ENCODE data around the gene ZG16B. TPM values are rescaled to one million over a fixed set of nuclear protein-coding genes. Genes with fewer than 3 reads are reported as not detected.

ZG16B gene
- total RNA-seq, 1 experiment from 2014 or later = not detected

DNA sequence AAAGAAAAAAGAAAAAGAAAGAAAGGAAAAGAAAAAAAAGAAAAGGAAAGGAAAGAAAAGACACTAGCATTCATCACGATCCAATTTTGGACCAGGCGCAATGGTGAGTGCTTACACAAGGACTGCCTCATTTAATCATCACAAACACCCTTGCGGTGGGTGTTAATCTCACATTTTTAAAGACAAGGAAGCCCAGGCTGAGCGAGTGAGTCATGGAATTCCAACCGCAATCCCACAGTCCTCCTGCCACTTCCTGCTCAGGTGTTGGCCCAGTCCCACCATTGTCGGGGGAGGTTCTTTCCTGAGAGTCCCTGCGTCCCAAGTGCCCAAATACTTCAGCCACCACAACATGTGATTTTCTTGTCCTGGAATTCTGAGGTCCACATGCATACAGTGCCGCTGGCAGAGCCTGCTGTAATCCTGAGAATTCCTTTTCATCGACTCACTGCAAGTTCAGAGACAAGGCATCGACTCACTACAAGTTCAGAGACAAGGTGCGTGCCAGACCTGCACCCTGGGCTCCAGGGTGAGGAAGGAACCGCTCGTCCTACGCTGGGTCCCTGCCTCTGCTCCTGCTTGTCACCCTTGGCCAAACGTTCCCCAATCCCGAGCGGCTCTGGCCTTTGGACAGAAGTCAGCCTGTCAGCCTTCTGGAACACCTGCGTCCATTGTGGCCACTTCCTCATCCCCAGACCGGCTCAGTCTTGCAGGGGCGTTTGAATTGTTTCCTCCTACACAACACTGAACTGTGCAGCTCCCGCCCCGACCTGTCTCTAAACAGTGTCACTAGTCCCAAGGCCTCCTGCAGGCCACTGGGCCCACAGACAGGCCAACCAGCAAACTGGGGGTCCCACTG is 5.8 kb downstream of the ZG16B start:
- in situ Hi-C loops (cut with HindIII; ENCODE audit: low pct_unique_long_range_greater_than_20kb, low sequenced_read_pairs) = no loop called here
- peak; percentile 100 for DNase-seq (ENCODE audit: low read depth)

- in situ Hi-C loops (cut with HindIII; ENCODE audit: low pct_unique_long_range_greater_than_20kb, low sequenced_read_pairs) = no loop called here
- peak; percentile 27 for DNase-seq (ENCODE audit: low read depth)
Observed at GRCh38 chr16:2836646-2837508, 6.8 kb downstream of the ZG16B start.

GRCh38 chr16:2838928-2839327 is 8.8 kb downstream of the ZG16B start:
- in situ Hi-C loops (cut with HindIII; ENCODE audit: low pct_unique_long_range_greater_than_20kb, low sequenced_read_pairs) = no loop called here
- peak; percentile 75 for DNase-seq (ENCODE audit: low read depth)

GRCh38 chr16:2839650-2840450 is 9.7 kb downstream of the ZG16B start:
- in situ Hi-C loops (cut with HindIII; ENCODE audit: low pct_unique_long_range_greater_than_20kb, low sequenced_read_pairs) = no loop called here
- DNase-seq (ENCODE audit: low read depth) = no peak

DNA sequence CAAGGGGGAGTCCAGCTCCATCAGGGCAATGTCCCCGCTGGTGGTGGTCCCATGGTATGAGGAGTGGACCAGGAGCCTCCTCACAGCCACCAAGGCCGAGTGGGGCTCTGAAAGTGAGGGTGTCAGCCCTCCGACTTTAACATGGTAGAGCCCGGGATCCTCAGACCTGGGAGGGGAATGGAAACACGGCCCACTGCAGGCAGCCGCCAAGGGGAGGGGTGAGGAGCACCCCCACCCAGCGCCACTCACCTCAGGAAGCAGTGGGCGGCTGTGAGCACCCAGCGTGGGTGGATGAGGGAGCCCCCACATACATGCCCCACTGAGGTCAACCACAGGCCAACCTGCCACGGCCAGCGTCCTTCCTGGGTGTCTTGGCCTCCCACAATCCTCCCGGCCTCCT is 10.8 kb downstream of the ZG16B start:
- no peak for DNase-seq (ENCODE audit: low read depth)
- in situ Hi-C loops (cut with HindIII; ENCODE audit: low pct_unique_long_range_greater_than_20kb, low sequenced_read_pairs) = no loop called here

DNA sequence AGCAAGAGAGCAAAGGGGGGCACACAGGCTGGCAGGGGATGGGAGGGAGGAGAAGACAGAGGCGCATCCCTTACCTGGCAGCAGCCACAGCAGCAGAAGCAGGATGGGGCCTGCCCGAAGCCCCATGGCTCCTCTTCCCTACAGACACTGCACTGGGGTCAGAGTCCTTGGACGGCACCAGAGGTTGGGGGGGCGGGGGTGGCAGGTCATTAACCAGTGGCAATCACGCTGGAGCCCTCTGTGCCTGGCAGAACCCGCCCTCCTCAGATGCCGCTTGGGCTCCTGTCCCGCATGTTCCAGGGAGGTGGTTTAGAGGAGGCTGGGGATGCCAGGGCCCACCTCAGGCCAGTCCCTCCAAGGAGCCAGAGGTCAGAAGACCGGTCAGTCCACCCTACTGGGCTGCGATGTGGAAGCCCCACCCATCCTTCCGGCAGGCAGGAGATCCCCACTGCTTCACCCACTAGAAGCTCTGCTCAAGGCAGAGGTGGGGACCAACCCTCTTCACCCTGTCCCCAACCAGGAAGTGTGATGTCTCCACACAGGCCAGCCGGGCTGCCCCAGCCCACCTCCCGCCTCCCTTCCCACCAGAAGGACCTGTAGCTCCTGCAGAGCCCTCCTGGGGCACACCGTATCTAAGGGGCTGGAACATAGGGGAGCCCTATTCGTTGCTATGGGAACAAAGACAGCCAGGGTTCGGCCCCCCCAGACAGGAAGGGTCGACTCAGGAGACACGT is 11.7 kb downstream of the ZG16B start:
- in situ Hi-C loops (cut with HindIII; ENCODE audit: low pct_unique_long_range_greater_than_20kb, low sequenced_read_pairs) = no loop called here
- DNase-seq (ENCODE audit: low read depth) = no peak

- in situ Hi-C loops (cut with HindIII; ENCODE audit: low pct_unique_long_range_greater_than_20kb, low sequenced_read_pairs) = no loop called here
- DNase-seq (ENCODE audit: low read depth) = no peak
Observed at GRCh38 chr16:2842340-2843000, 12.4 kb downstream of the ZG16B start.

GRCh38 chr16:2843526-2843925 is 13.4 kb downstream of the ZG16B start:
- in situ Hi-C loops (cut with HindIII; ENCODE audit: low pct_unique_long_range_greater_than_20kb, low sequenced_read_pairs) = no loop called here

GRCh38 chr16:2845116-2845515 is 15.0 kb downstream of the ZG16B start:
- in situ Hi-C loops (cut with HindIII; ENCODE audit: low pct_unique_long_range_greater_than_20kb, low sequenced_read_pairs) = no loop called here
- no peak for DNase-seq (ENCODE audit: low read depth)

More at GRCh38 chr16:2843526-2843925, 13.4 kb downstream of the ZG16B start:
- no peak for DNase-seq (ENCODE audit: low read depth)

- in situ Hi-C loops (cut with HindIII; ENCODE audit: low pct_unique_long_range_greater_than_20kb, low sequenced_read_pairs) = no loop called here
- DNase-seq (ENCODE audit: low read depth) = peak; percentile 91
Observed at GRCh38 chr16:2846511-2847310, 16.6 kb downstream of the ZG16B start.

GRCh38 chr16:2848933-2849725 is 19.0 kb downstream of the ZG16B start:
- DNase-seq (ENCODE audit: low read depth) = no peak
- in situ Hi-C loops (cut with HindIII; ENCODE audit: low pct_unique_long_range_greater_than_20kb, low sequenced_read_pairs) = no loop called here

DNA sequence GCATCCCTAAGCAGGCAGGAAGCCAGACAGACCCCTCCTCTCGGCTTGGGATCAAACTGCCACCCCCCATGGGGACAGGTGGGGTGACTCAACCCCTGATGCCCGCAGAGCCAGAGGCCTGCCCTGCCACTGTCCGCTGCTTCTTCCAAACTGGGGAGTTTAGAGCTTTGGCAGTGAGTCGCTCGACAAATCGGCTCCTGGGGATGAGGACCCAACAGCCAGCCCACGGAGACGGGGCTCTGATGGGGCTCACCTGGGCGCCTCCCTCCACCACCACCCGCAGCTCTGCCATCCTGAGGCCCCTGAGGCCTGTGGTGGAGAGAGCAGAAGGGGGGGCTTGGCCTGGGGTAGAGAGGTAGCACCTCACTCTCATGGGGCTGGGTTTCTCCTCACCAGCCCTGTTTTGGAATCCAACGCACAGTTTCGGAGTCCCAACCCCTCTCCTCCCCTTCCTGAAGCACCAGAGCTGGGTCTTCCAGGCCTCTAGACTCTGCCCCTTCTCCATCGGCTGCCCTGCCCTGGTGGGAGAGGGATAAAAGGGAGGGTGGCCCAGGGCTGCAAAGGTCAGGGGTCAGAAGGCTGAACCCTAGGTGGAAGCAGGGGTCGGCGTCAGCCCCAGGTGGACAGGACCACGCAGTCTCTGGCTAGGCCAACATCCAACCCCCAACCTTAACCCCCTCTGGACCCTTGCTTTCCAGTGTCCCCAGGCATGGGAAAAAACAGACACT is 22.1 kb downstream of the ZG16B start:
- in situ Hi-C loops (cut with HindIII; ENCODE audit: low pct_unique_long_range_greater_than_20kb, low sequenced_read_pairs) = no loop called here
- DNase-seq (ENCODE audit: low read depth) = no peak

DNA sequence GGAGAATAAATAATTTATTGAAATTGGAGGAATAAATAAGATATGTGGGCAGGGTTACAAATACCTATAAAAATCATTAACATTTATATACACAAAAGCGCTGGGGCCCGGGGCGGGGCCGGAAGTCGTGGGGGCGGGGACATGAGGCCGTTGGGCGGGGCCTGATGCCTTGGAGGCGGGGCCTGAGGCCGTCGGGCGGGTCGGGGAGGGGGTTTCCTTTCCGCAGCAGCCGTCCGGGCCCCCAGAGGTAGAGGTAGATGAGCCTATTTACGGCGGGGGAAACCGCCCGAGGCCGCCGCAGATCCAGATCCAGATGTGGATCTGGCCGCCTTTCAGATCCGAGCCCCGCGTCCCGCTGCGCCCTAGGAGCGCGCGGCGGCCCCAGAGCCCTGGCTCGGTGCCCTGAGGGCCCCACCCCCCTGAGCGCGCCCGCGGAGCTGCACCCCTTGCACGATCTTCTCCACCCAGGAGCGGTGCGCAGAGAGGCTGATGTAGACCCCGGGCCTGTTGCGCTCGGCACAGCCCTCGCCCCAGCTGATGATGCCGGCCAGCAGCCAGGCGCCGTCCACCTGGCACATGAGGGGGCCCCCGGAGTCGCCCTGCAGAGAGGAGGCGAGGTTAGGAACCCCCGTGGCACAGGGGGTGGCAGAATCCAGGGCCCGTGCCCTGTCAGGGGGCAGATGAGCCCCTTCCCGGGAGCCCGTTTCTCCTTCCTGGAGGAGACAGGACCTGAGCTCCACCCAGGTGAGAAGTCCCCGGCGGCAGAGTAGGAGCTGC is 22.8 kb downstream of the ZG16B start:
- DNase-seq (ENCODE audit: low read depth) = no peak
- in situ Hi-C loops (cut with HindIII; ENCODE audit: low pct_unique_long_range_greater_than_20kb, low sequenced_read_pairs) = no loop called here

DNA sequence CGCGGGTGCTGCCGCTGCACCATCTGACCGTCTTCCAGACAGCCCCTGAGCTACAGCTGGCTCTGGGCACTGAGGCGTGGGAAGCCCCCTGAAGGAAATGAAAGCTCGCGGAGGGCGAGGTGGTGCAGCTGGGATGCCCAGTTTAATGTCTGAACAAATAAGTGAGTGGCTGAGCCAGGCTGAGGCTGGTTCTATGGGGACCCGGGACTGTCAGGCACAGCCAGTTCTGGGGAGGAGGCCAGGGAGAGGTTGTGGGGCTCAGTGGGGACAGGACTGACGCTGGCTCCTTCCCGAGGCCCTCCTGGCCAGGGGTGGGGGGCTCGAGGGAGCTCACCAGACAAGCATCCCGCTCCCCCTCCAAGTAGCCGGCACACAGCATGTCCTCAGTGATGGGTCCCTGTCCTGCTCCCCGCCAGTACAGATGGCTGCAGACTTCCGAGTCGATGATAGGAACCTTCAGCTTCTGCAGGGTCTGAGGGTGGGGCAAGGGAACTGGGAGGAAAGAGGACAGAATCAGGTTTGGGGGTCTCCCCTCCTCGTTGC is 23.5 kb downstream of the ZG16B start:
- in situ Hi-C loops (cut with HindIII; ENCODE audit: low pct_unique_long_range_greater_than_20kb, low sequenced_read_pairs) = no loop called here
- no peak for DNase-seq (ENCODE audit: low read depth)

Measured in Caki2 (cell line).